ENCODE results near the gene PAK3.

DNA sequence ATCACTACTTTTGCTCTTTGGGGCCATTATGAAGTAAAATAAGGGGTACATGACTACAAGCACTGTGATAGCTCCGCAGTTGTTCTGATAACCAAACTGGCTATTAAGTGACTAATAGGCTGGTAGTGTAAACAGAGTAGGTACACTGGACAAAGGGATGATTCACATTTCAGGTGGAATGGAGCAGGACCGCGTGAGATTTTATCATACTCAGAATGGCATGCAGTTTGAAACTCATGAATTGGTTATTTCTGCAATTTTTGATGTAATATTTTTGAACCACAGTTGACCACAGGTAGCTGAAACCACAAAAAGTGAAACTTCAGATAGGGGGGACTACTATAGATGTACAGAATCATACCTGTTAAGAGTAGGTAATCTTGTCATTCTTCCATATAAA, 55.8 kb downstream of the PAK3 start:
- TF ChIP-seq CTCF (IDR thresholded peaks at IDR 0.05; ENCODE audit: low read length) (no peak), EZH2 (optimal IDR thresholded peaks at IDR 0.05; ENCODE audit: low read depth, low read length) (no peak), EZH2phosphoT487 (IDR thresholded peaks at IDR 0.05; ENCODE audit: low read length) (no peak)
